ENCODE data around the gene HNRNPM.
A peak's percentile ranks its signal among the peaks of the same experiment; 100 is the strongest.

Gene HNRNPM

DNA sequence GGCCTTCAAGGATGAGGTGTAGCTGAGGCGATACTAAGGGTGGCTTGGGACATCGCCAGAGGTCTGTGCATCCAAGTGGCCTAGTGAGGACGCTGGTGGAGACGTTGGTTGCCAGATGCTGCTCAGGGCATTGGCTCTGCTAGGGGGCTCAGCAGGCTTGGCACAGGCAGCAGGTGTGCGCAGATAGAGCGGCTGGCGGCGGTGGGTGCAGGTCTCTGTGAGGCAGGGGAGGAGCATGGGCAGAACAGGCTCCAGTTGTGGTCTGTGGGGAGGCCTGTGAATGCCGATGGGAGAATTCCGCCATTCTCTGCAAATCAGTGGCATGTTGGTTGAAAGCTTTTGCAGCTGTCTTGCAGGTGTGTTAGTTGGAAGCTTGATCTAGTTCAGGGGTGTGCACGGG is 36.4 kb downstream of the HNRNPM start:
- no peak overlapping the region for H2BK120ac ChIP-seq (ENCODE audit: low read depth, low read length)
- no peak overlapping the region for H2BK12ac ChIP-seq (ENCODE audit: low read length)
- no peak overlapping the region for H3K23ac ChIP-seq (ENCODE audit: low read depth, low read length, poor library complexity)
- H3K4me1 ChIP-seq (ENCODE audit: control insufficient read depth in 2 of 2, insufficient read depth in 1 of 2, low read depth in 1 of 2, low read length in 2 of 2) = peaks cover 0 to 2% of the 10 kb centered on the region in 2 donors
- H3K27me3 ChIP-seq (ENCODE audit: control insufficient read depth in 3 of 3, insufficient read depth in 3 of 3, low read depth in 1 of 3, low read length in 3 of 3) = no peaks in the 10 kb centered on the region
- H3K9me3 ChIP-seq (replicated peaks in 1 of 2; ENCODE audit: control insufficient read depth in 2 of 2, insufficient read depth in 1 of 2, low read depth in 1 of 2, low read length in 2 of 2) = no peaks in the 10 kb centered on the region
- H4K8ac ChIP-seq (ENCODE audit: low read depth, low read length) = no peak overlapping the region
- no peak overlapping the region for H3K4ac ChIP-seq (ENCODE audit: low read length)
- no peak overlapping the region for H3K4me2 ChIP-seq (ENCODE audit: insufficient read depth, low read length, poor library complexity, severe bottlenecking)
- H3K36me3 ChIP-seq (replicated peaks in 1 of 2; ENCODE audit: control insufficient read depth in 2 of 2, insufficient read depth in 2 of 2, low read length in 2 of 2) = peaks cover 57 to 95% of the 10 kb centered on the region in 2 donors
- H3K9ac ChIP-seq (ENCODE audit: low read depth, low read length, poor library complexity) = no peak overlapping the region
- no peak overlapping the region for H3K4me3 ChIP-seq (ENCODE audit: low read length in 2 of 2)
- H3K27ac ChIP-seq (replicated peaks; ENCODE audit: low read length) = no peak overlapping the region
- no peak overlapping the region for H2BK15ac ChIP-seq (ENCODE audit: low read length)
- DNase-seq (ENCODE audit: low spot score) = no peak
- H2AK5ac ChIP-seq (ENCODE audit: low read depth, low read length) = no peak overlapping the region
- H4K91ac ChIP-seq (ENCODE audit: low read depth, low read length, poor library complexity) = no peak overlapping the region
- H3K79me1 ChIP-seq (ENCODE audit: low read depth, low read length) = peaks cover 25% of the 10 kb centered on the region
- no peak overlapping the region for H3K14ac ChIP-seq (ENCODE audit: low read length)
- peak overlapping the region; percentile 15 for H3K18ac ChIP-seq (ENCODE audit: low read length)
- H2AFZ ChIP-seq (ENCODE audit: low read length) = no peak overlapping the region
- H2BK5ac ChIP-seq (ENCODE audit: low read length) = no peak overlapping the region
- WGBS, 2 donors (ENCODE audit: extremely low coverage in 2 of 2, insufficient read length in 2 of 2, insufficient replicate concordance in 1 of 2) = no CpG with 5 or more reads among the region's 11 CpGs

DNA sequence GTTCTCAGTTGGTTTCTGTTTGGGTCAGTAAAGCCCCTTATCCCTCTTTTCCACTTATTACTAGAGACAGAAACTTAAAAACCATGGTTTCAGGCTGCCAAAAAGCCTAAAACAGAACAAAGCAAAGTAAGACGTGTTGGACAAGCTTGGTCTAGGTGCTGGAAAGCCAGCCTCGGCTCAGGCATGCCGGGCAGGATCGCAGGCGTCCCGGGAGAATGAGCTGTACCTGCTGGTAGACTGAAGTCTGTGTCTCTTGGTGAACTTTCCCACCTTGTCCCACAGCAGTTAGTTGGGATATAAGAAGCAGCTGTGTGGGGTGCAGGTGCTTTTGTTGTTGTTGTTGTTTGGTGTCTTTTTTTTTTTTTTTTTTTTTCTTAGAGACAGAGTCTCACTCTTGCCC is 36.8 kb downstream of the HNRNPM start:
- H3K4me3 ChIP-seq (ENCODE audit: low read length in 2 of 2) = no peak overlapping the region
- no peak overlapping the region for H3K14ac ChIP-seq (ENCODE audit: low read length)
- no peak overlapping the region for H3K4me2 ChIP-seq (ENCODE audit: insufficient read depth, low read length, poor library complexity, severe bottlenecking)
- no peaks in the 10 kb centered on the region for H3K27me3 ChIP-seq (ENCODE audit: control insufficient read depth in 3 of 3, insufficient read depth in 3 of 3, low read depth in 1 of 3, low read length in 3 of 3)
- H3K9ac ChIP-seq (ENCODE audit: low read depth, low read length, poor library complexity) = no peak overlapping the region
- H3K4me1 ChIP-seq (ENCODE audit: control insufficient read depth in 2 of 2, insufficient read depth in 1 of 2, low read depth in 1 of 2, low read length in 2 of 2) = peaks cover 2 to 6% of the 10 kb centered on the region in 2 donors
- no peak overlapping the region for H2BK12ac ChIP-seq (ENCODE audit: low read length)
- no peak overlapping the region for H3K23ac ChIP-seq (ENCODE audit: low read depth, low read length, poor library complexity)
- H3K4ac ChIP-seq (ENCODE audit: low read length) = no peak overlapping the region
- no peaks in the 10 kb centered on the region for H3K9me3 ChIP-seq (replicated peaks in 1 of 2; ENCODE audit: control insufficient read depth in 2 of 2, insufficient read depth in 1 of 2, low read depth in 1 of 2, low read length in 2 of 2)
- H2AFZ ChIP-seq (ENCODE audit: low read length) = no peak overlapping the region
- no CpG with 5 or more reads among the region's 6 CpGs for WGBS, 2 donors (ENCODE audit: extremely low coverage in 2 of 2, insufficient read length in 2 of 2, insufficient replicate concordance in 1 of 2)
- no peak overlapping the region for H4K91ac ChIP-seq (ENCODE audit: low read depth, low read length, poor library complexity)
- peaks cover 58 to 95% of the 10 kb centered on the region in 2 donors for H3K36me3 ChIP-seq (replicated peaks in 1 of 2; ENCODE audit: control insufficient read depth in 2 of 2, insufficient read depth in 2 of 2, low read length in 2 of 2)
- H3K27ac ChIP-seq (replicated peaks; ENCODE audit: low read length) = no peak overlapping the region
- peaks cover 24% of the 10 kb centered on the region for H3K79me1 ChIP-seq (ENCODE audit: low read depth, low read length)
- no peak overlapping the region for H2BK5ac ChIP-seq (ENCODE audit: low read length)
- no peak overlapping the region for H4K8ac ChIP-seq (ENCODE audit: low read depth, low read length)
- no peak overlapping the region for H2BK15ac ChIP-seq (ENCODE audit: low read length)
- DNase-seq (ENCODE audit: low spot score) = no peak
- H3K18ac ChIP-seq (ENCODE audit: low read length) = peak overlapping the region; percentile 3
- no peak overlapping the region for H2BK120ac ChIP-seq (ENCODE audit: low read depth, low read length)
- no peak overlapping the region for H2AK5ac ChIP-seq (ENCODE audit: low read depth, low read length)

DNA sequence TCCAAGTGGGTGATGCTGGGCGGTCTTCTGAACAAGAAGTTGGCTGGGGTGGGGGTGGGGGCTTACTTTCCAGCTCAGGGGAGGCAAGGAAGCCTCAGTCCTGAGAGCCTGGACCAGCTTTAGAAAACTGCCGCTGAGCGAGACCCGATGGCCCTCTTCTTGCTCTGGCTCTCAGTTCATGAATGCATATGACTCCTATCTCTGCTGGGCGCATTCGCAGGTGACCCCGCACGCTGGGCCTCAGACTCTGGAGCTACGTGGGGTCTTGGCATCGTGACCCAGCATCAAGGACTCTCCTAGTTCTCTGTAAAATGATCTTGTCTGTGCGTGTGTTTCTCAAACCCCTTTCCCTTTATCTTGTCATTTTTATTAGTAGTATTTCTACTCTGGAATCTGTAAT is 37.9 kb downstream of the HNRNPM start:
- H3K9me3 ChIP-seq (replicated peaks in 1 of 2; ENCODE audit: control insufficient read depth in 2 of 2, insufficient read depth in 1 of 2, low read depth in 1 of 2, low read length in 2 of 2) = no peaks in the 10 kb centered on the region
- no peak overlapping the region for H2BK120ac ChIP-seq (ENCODE audit: low read depth, low read length)
- H2BK5ac ChIP-seq (ENCODE audit: low read length) = no peak overlapping the region
- no peak overlapping the region for H3K4me3 ChIP-seq (ENCODE audit: low read length in 2 of 2)
- no peak overlapping the region for H2AK5ac ChIP-seq (ENCODE audit: low read depth, low read length)
- H3K36me3 ChIP-seq (replicated peaks in 1 of 2; ENCODE audit: control insufficient read depth in 2 of 2, insufficient read depth in 2 of 2, low read length in 2 of 2) = peaks cover 62 to 95% of the 10 kb centered on the region in 2 donors
- WGBS, 2 donors (ENCODE audit: extremely low coverage in 2 of 2, insufficient read length in 2 of 2, insufficient replicate concordance in 1 of 2) = no CpG with 5 or more reads among the region's 11 CpGs
- H3K14ac ChIP-seq (ENCODE audit: low read length) = no peak overlapping the region
- no peak overlapping the region for H3K18ac ChIP-seq (ENCODE audit: low read length)
- no peak for DNase-seq (ENCODE audit: low spot score)
- no peak overlapping the region for H3K4me2 ChIP-seq (ENCODE audit: insufficient read depth, low read length, poor library complexity, severe bottlenecking)
- no peak overlapping the region for H2BK12ac ChIP-seq (ENCODE audit: low read length)
- H3K27me3 ChIP-seq (ENCODE audit: control insufficient read depth in 3 of 3, insufficient read depth in 3 of 3, low read depth in 1 of 3, low read length in 3 of 3) = no peaks in the 10 kb centered on the region
- H3K9ac ChIP-seq (ENCODE audit: low read depth, low read length, poor library complexity) = no peak overlapping the region
- no peak overlapping the region for H4K91ac ChIP-seq (ENCODE audit: low read depth, low read length, poor library complexity)
- H3K23ac ChIP-seq (ENCODE audit: low read depth, low read length, poor library complexity) = no peak overlapping the region
- no peak overlapping the region for H2AFZ ChIP-seq (ENCODE audit: low read length)
- no peak overlapping the region for H2BK15ac ChIP-seq (ENCODE audit: low read length)
- H3K79me1 ChIP-seq (ENCODE audit: low read depth, low read length) = peaks cover 20% of the 10 kb centered on the region
- H4K8ac ChIP-seq (ENCODE audit: low read depth, low read length) = no peak overlapping the region
- peaks cover 12 to 17% of the 10 kb centered on the region in 2 donors for H3K4me1 ChIP-seq (ENCODE audit: control insufficient read depth in 2 of 2, insufficient read depth in 1 of 2, low read depth in 1 of 2, low read length in 2 of 2)
- no peak overlapping the region for H3K27ac ChIP-seq (replicated peaks; ENCODE audit: low read length)
- no peak overlapping the region for H3K4ac ChIP-seq (ENCODE audit: low read length)

DNA sequence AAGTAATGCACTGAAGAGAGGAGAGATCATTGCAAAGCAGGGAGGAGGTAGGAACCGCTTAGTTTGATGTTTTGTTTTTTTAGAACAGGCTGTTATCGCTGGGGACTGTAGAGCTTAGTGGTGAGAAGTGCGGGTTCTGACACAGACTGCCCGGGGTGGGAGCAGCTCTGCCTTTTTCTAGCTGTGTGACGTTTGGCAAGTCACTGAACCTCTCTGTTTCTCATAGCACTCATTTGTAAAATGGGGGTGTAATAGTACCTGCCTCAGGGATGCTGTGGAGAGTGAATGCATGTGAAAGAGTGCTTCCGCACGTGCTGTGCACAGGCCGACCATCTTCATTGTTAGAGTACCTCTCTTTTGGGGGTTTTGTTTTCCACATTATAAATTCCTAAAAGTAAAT is 38.4 kb downstream of the HNRNPM start:
- Histone ChIP-seq H4K91ac (ENCODE audit: low read depth, low read length, poor library complexity) (no peak overlapping the region), H4K8ac (ENCODE audit: low read depth, low read length) (no peak overlapping the region), H3K9ac (ENCODE audit: low read depth, low read length, poor library complexity) (no peak overlapping the region), H2AK5ac (ENCODE audit: low read depth, low read length) (no peak overlapping the region), H3K14ac (ENCODE audit: low read length) (no peak overlapping the region), H3K36me3 (replicated peaks in 1 of 2; ENCODE audit: control insufficient read depth in 2 of 2, insufficient read depth in 2 of 2, low read length in 2 of 2) (peaks cover 57 to 95% of the 10 kb centered on the region in 2 donors), H3K4me1 (ENCODE audit: control insufficient read depth in 2 of 2, insufficient read depth in 1 of 2, low read depth in 1 of 2, low read length in 2 of 2) (peaks cover 17 to 21% of the 10 kb centered on the region in 2 donors), H3K23ac (ENCODE audit: low read depth, low read length, poor library complexity) (no peak overlapping the region), H2BK15ac (ENCODE audit: low read length) (no peak overlapping the region), H3K4me2 (ENCODE audit: insufficient read depth, low read length, poor library complexity, severe bottlenecking) (no peak overlapping the region), H2BK120ac (ENCODE audit: low read depth, low read length) (no peak overlapping the region), H3K27me3 (ENCODE audit: control insufficient read depth in 3 of 3, insufficient read depth in 3 of 3, low read depth in 1 of 3, low read length in 3 of 3) (no peaks in the 10 kb centered on the region), H3K18ac (ENCODE audit: low read length) (no peak overlapping the region), H3K79me1 (ENCODE audit: low read depth, low read length) (peaks cover 17% of the 10 kb centered on the region), H3K4me3 (ENCODE audit: low read length in 2 of 2) (no peak overlapping the region), H3K27ac (replicated peaks; ENCODE audit: low read length) (no peak overlapping the region), H3K4ac (ENCODE audit: low read length) (no peak overlapping the region), H2AFZ (ENCODE audit: low read length) (no peak overlapping the region), H2BK12ac (ENCODE audit: low read length) (no peak overlapping the region), H3K9me3 (replicated peaks in 1 of 2; ENCODE audit: control insufficient read depth in 2 of 2, insufficient read depth in 1 of 2, low read depth in 1 of 2, low read length in 2 of 2) (no peaks in the 10 kb centered on the region), H2BK5ac (ENCODE audit: low read length) (no peak overlapping the region)
- DNase-seq (ENCODE audit: low spot score) = no peak
- WGBS, 2 donors (ENCODE audit: extremely low coverage in 2 of 2, insufficient read length in 2 of 2, insufficient replicate concordance in 1 of 2) = no CpG with 5 or more reads among the region's 8 CpGs

All from neuronal stem cell (in vitro differentiated cells).